ENCODE data around the gene PDCD10.

Gene PDCD10

DNA sequence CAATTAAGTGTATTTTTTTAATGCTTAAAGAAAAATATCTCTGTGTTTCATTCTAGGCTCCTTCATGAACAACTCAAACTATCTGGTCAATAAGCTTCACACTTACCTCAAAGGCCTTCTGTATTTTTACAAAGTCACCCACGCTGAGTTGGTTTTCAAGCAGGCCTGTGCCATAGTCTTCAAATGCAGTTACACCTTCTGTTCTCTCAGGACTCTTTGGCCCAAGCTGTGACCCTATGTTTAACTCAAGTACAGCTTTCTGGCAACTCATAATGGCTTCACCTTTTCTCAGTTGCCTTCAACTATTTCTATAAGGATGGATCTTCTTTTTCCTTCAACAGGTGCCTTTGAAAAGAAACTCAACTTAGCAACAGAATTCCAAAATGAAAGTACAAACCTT, 81.5 kb downstream of the PDCD10 start:
- no peak overlapping the region for H3K4me3 ChIP-seq (ENCODE audit: severe bottlenecking)

DNA sequence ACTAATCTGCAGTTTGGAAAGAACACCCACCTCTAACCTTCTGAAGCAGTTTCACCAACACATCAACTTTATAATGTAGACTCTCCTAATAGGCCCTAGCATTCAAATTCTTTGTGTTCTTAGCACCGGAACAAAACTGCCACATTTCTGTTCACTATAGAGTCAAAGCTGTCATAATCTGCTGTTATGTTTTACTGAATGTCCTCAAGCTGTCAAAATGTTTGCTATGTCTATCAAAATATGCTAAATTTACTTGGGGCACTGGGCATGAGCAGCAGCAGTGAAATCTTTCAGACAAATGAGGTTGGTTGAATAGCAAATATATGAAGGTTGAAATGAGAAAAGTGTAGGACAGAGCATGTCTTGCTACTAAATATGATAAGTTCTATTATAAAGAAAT, 82.9 kb downstream of the PDCD10 start:
- Histone ChIP-seq H3K9me3 (ENCODE audit: severe bottlenecking) (no peaks in the 10 kb centered on the region), H3K36me3 (ENCODE audit: low read depth) (no peaks in the 10 kb centered on the region), H3K27ac (ENCODE audit: poor library complexity, severe bottlenecking) (no peak overlapping the region), H3K27me3 (ENCODE audit: insufficient read depth, poor library complexity, severe bottlenecking) (no peaks in the 10 kb centered on the region), H3K4me1 (ENCODE audit: insufficient read depth, poor library complexity, severe bottlenecking) (no peaks in the 10 kb centered on the region), H3K4me3 (ENCODE audit: severe bottlenecking) (no peak overlapping the region)
- DNase-seq (ENCODE audit: low spot score) (no peak), ATAC-seq (ENCODE audit: low read depth) (no peak)
- TF ChIP-seq, protein P1, sequence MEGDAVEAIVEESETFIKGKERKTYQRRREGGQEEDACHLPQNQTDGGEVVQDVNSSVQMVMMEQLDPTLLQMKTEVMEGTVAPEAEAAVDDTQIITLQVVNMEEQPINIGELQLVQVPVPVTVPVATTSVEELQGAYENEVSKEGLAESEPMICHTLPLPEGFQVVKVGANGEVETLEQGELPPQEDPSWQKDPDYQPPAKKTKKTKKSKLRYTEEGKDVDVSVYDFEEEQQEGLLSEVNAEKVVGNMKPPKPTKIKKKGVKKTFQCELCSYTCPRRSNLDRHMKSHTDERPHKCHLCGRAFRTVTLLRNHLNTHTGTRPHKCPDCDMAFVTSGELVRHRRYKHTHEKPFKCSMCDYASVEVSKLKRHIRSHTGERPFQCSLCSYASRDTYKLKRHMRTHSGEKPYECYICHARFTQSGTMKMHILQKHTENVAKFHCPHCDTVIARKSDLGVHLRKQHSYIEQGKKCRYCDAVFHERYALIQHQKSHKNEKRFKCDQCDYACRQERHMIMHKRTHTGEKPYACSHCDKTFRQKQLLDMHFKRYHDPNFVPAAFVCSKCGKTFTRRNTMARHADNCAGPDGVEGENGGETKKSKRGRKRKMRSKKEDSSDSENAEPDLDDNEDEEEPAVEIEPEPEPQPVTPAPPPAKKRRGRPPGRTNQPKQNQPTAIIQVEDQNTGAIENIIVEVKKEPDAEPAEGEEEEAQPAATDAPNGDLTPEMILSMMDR (IDR thresholded peaks at IDR 0.05; ENCODE audit: poor library complexity, severe bottlenecking): no peak

More for the DNA sequence above, 81.5 kb downstream of the PDCD10 start:
- DNase-seq (ENCODE audit: low spot score) (no peak), ATAC-seq (ENCODE audit: low read depth) (no peak)
- H3K36me3 ChIP-seq (ENCODE audit: low read depth): no peaks in the 10 kb centered on the region
- TF ChIP-seq, protein P1 (IDR thresholded peaks at IDR 0.05; ENCODE audit: poor library complexity, severe bottlenecking): no peak
- H3K27ac ChIP-seq (ENCODE audit: poor library complexity, severe bottlenecking): no peak overlapping the region
- H3K9me3 ChIP-seq (ENCODE audit: severe bottlenecking): no peaks in the 10 kb centered on the region
- H3K27me3 ChIP-seq (ENCODE audit: insufficient read depth, poor library complexity, severe bottlenecking): no peaks in the 10 kb centered on the region
- H3K4me1 ChIP-seq (ENCODE audit: insufficient read depth, poor library complexity, severe bottlenecking): no peaks in the 10 kb centered on the region

DNA sequence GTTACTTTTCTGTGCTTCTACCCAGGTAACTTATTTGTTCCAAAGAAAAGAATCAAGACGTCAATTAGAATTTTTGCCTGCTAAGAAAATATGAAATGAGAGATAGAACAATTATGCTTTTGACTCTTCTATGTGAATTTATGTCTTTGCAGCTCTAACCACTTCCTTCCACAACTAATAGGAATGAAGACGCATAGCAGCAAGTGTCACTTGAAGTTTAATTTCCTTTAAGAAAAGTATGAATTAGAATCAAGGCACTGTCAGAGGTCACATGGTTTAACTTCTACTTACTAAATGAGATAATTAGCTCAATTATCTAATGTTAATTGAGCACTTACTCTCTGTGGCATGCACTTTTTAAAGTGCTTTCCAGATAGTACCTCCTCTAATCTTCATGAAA, 84.2 kb downstream of the PDCD10 start:
- no peak overlapping the region for H3K27ac ChIP-seq (ENCODE audit: poor library complexity, severe bottlenecking)
- ATAC-seq (ENCODE audit: low read depth) (no peak), DNase-seq (ENCODE audit: low spot score) (no peak)
- H3K36me3 ChIP-seq (ENCODE audit: low read depth): no peaks in the 10 kb centered on the region
- H3K9me3 ChIP-seq (ENCODE audit: severe bottlenecking): no peaks in the 10 kb centered on the region
- H3K27me3 ChIP-seq (ENCODE audit: insufficient read depth, poor library complexity, severe bottlenecking): no peaks in the 10 kb centered on the region
- no peaks in the 10 kb centered on the region for H3K4me1 ChIP-seq (ENCODE audit: insufficient read depth, poor library complexity, severe bottlenecking)
- no peak overlapping the region for H3K4me3 ChIP-seq (ENCODE audit: severe bottlenecking)
- TF ChIP-seq, protein P1 (IDR thresholded peaks at IDR 0.05; ENCODE audit: poor library complexity, severe bottlenecking): no peak

DNA sequence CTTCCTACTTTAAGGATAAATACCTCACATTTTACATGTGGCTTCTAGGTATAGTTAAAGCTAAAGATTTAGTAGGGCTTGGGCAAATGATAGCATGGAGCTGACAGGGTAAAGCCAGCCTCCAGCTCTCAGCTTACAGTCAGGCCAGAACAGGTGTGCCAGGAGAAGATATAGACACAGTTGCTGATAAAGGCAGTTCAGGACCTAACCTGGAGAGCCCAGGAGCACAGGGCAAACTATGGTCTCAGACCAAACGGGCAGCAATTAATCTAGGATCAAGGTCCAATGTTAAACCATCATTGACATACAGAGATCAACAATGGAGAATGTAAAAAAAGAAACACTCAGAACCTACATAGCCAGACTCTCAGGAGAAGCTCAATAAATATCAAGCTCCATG, 84.9 kb downstream of the PDCD10 start:
- Histone ChIP-seq H3K4me1 (ENCODE audit: insufficient read depth, poor library complexity, severe bottlenecking) (no peaks in the 10 kb centered on the region), H3K36me3 (ENCODE audit: low read depth) (no peaks in the 10 kb centered on the region), H3K27ac (ENCODE audit: poor library complexity, severe bottlenecking) (no peak overlapping the region), H3K4me3 (ENCODE audit: severe bottlenecking) (no peak overlapping the region), H3K27me3 (ENCODE audit: insufficient read depth, poor library complexity, severe bottlenecking) (no peaks in the 10 kb centered on the region), H3K9me3 (ENCODE audit: severe bottlenecking) (no peaks in the 10 kb centered on the region)
- TF ChIP-seq, protein P1 (IDR thresholded peaks at IDR 0.05; ENCODE audit: poor library complexity, severe bottlenecking): no peak
- no peak for ATAC-seq (ENCODE audit: low read depth)
- DNase-seq (ENCODE audit: low spot score): no peak

- Histone ChIP-seq H3K4me1 (ENCODE audit: insufficient read depth, poor library complexity, severe bottlenecking) (no peaks in the 10 kb centered on the region), H3K27ac (ENCODE audit: poor library complexity, severe bottlenecking) (no peak overlapping the region), H3K9me3 (ENCODE audit: severe bottlenecking) (no peaks in the 10 kb centered on the region), H3K36me3 (ENCODE audit: low read depth) (no peaks in the 10 kb centered on the region), H3K4me3 (ENCODE audit: severe bottlenecking) (no peak overlapping the region), H3K27me3 (ENCODE audit: insufficient read depth, poor library complexity, severe bottlenecking) (no peaks in the 10 kb centered on the region)
- DNase-seq (ENCODE audit: low spot score) (no peak), ATAC-seq (ENCODE audit: low read depth) (no peak)
- TF ChIP-seq, protein P1 (IDR thresholded peaks at IDR 0.05; ENCODE audit: poor library complexity, severe bottlenecking): no peak
These were observed 90.1 kb downstream of the PDCD10 start for GRCh38 chr3:167644611-167645010.

Measured in RWPE2 (cell line).